A549 (cell line): ENCODE measurements around the gene MARCHF7.

Experiments used
- CBX2 ChIP-seq: fragments of 200-600 bp; sonication (generic); IDR thresholded peaks from 2 replicates; pipeline ENCODE4 v1.6.1; 2016; ENCODE audit warnings: low read depth, mild to moderate bottlenecking, borderline replicate concordance
- E2F6 ChIP-seq: IDR thresholded peaks from 2 replicates; pipeline ENCODE4 v1.6.1; 2012; ENCODE audit warnings: low read depth, borderline replicate concordance
- EHF ChIP-seq: fragments of 250-450 bp; sonication (Bioruptor Pico); IDR thresholded peaks from 2 replicates; pipeline ENCODE4 v1.5.0; 2020; ENCODE audit warnings: mild to moderate bottlenecking
- FOXS1 ChIP-seq: fragments of 250-450 bp; sonication (Bioruptor Pico); IDR thresholded peaks from 2 replicates; pipeline ENCODE4 v1.5.0; 2020; ENCODE audit warnings: mild to moderate bottlenecking, moderate library complexity
- MAX ChIP-seq: IDR thresholded peaks from 2 replicates; pipeline ENCODE4 v1.6.1; 2012
- MYC ChIP-seq: IDR thresholded peaks from 2 replicates; pipeline ENCODE4 v1.6.1; 2012; ENCODE audit warnings: mild to moderate bottlenecking, inconsistent platforms, low read length, improper control_type of control experiment, borderline replicate concordance
- NFE2L2 ChIP-seq: fragments of 150-350 bp; conservative IDR thresholded peaks from 2 replicates; pipeline ENCODE4 v1.6.1; 2014; ENCODE audit warnings: low read length
- POLR2A ChIP-seq: IDR thresholded peaks from 2 replicates; pipeline ENCODE4 v1.6.1; 2012; ENCODE audit warnings: mild to moderate bottlenecking, low read length
- RNF2 ChIP-seq: fragments of 200-600 bp; sonication (generic); IDR thresholded peaks from 2 replicates; pipeline ENCODE4 v1.6.1; 2016; ENCODE audit warnings: low read depth, mild to moderate bottlenecking, antibody characterized with exemption, moderate library complexity, borderline replicate concordance
- USF2 ChIP-seq: fragments of 450-650 bp; IDR thresholded peaks from 2 replicates; pipeline ENCODE4 v1.6.1; 2014; ENCODE audit warnings: antibody characterized with exemption
- TF ChIP-seq, protein P1 (sequence below): IDR thresholded peaks from 2 replicates; pipeline ENCODE4 v1.6.1; 2012
- TF ChIP-seq, protein P2 (sequence below): fragments of >200 bp; sonication (Bioruptor Twin); formaldehyde crosslinking; IDR thresholded peaks from 3 replicates; pipeline ENCODE4 v1.5.1; 2016

GRCh38 chr2:159716857-159717256 is 4.6 kb downstream of the MARCHF7 start:
- TF ChIP-seq NFE2L2 (no peak), E2F6 (no peak), MYC (no peak), USF2 (no peak), RNF2 (no peak), EHF (no peak), MAX (no peak), CBX2 (no peak), FOXS1 (CRISPR knock-in tag) (no peak), POLR2A (no peak)
- TF ChIP-seq, protein P1, sequence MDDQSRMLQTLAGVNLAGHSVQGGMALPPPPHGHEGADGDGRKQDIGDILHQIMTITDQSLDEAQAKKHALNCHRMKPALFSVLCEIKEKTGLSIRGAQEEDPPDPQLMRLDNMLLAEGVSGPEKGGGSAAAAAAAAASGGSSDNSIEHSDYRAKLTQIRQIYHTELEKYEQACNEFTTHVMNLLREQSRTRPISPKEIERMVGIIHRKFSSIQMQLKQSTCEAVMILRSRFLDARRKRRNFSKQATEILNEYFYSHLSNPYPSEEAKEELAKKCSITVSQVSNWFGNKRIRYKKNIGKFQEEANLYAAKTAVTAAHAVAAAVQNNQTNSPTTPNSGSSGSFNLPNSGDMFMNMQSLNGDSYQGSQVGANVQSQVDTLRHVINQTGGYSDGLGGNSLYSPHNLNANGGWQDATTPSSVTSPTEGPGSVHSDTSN: no peak
- TF ChIP-seq, protein P2, sequence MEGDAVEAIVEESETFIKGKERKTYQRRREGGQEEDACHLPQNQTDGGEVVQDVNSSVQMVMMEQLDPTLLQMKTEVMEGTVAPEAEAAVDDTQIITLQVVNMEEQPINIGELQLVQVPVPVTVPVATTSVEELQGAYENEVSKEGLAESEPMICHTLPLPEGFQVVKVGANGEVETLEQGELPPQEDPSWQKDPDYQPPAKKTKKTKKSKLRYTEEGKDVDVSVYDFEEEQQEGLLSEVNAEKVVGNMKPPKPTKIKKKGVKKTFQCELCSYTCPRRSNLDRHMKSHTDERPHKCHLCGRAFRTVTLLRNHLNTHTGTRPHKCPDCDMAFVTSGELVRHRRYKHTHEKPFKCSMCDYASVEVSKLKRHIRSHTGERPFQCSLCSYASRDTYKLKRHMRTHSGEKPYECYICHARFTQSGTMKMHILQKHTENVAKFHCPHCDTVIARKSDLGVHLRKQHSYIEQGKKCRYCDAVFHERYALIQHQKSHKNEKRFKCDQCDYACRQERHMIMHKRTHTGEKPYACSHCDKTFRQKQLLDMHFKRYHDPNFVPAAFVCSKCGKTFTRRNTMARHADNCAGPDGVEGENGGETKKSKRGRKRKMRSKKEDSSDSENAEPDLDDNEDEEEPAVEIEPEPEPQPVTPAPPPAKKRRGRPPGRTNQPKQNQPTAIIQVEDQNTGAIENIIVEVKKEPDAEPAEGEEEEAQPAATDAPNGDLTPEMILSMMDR: no peak
